ENCODE data around the gene SLCO4C1.

Gene SLCO4C1

GRCh38 chr5:102270036-102270435 lies 26.0 kb downstream of the SLCO4C1 start:
- DNase-seq = no peak

- DNase-seq = no peak
Observed at GRCh38 chr5:102262688-102263087, 33.4 kb downstream of the SLCO4C1 start.

DNA sequence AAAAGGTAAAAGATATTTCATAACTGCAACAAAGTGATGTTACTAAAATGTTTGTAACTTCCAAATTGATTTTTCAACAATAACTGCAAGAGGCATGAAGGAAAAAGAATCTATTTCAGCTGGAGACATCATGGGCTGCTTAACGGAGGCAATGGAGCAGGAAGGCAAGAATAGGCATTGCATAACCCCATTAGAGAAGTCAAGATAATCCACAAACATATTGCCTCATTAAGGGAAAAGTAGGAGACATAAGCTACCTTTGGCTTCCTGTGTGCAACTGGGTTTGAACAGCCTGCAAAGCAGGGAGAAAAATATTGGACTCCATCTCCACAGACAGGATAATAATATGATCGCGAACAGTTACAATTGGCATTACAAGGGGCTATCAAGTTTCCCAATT lies 46.7 kb downstream of the SLCO4C1 start:
- DNase-seq = no peak

DNA sequence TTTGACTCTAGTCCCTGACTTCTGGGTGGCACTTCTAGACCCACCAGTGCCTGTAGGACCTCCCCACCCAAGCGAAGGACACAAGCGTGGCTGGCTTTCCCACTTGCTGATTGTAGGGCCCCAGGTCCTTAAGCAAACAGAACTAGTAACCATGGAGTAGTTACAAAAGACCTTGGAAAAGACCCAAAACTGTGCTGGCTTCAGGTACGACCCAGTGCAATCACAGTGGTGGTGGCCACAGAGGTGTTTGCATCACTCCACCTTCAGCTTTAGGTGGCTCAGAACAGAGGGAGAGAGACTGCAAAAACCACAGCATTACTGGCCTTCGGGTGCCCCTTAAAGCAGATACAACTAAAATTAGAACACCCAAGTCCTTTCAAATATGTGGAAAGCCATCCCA lies 52.9 kb downstream of the SLCO4C1 start:
- DNase-seq = no peak

DNA sequence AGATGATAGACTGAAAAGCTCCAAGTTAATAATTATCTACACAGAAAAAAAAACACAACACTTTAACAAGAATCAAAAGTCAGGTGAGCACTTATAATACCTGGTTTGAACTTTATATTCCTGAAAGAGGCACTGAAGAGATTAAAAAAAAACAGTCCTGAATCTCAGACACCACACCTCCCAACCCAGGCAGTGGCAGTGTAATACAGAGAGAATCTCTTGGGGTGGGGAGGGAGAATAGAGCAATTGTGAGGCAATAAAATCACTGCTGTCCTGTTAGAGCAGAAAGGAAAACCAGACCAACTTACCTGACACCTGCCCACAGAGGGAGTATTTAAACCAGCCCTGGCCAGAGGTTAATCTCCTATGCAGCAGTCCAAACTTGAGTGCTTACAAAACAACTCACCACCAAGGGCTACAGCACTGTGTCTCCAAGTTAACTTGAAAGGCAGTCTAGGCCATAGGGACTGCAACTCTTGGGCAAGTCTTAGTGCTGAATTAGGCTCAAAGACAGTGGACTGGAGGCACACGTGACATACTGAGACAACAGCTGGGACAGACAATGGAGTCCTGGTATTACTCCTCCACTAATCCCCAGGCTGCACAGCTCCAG lies 54.2 kb downstream of the SLCO4C1 start:
- no peak for DNase-seq

DNA sequence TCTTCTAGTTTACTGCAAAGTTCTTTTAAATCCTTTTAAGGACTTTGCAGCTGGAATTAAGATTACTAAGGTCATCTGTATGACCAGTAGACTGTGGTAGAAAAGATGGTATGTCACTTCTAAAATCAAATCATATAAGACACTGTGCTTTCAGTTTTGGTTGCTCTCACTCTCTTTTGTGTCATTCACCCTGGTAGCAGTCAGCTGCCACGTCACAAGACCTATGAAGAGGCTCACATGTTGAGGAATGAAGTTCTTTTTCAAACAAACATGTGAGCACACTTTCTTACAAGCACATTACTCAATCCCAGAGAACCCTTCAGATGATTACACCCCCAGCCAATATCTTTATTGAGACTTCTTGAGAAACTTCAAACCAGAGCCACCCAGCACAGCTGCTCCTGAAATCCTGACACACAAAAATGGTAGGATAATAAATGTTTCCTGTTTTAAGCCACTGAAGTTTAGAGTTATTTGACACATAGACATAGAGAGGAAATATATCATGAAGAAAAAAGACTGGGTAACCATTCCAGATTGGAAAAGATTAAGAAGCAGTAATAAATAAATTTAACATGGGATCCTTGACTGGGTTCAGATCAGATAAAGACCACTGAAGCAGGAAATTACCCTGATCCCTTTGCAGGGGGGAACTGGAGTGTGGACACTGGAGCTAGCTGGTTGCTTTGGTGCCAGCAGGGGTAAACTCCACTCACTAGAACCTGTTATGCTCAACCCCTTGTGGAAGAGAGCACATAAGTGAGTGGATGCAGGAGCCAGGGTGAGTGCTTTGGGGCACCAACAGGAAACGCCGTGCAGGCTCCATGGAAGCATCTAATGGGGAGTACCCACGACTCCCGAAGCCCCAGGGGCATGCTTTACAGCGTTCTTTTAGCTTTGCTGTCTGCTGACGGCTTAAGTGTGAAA lies 64.1 kb downstream of the SLCO4C1 start:
- DNase-seq = no peak

DNA sequence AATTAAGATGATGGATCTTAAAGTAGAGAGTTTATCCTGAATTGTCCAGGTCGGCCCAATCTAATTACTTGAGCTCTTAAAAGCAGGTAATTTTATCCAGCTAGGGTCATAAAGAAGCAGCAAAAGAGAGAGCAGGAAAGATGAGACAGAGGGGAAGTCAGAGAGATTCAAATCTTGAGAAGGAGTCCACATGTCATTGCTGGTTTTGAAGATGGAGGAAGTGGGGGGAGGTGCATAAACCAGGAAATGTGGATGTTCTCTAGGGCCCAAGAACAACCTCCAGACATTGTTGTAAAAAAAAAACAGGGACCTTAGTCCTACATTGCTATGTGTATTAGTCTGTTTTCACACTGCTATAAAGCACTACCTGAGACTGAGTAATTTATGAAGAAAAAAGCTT lies 66.4 kb downstream of the SLCO4C1 start:
- no peak for DNase-seq

DNA sequence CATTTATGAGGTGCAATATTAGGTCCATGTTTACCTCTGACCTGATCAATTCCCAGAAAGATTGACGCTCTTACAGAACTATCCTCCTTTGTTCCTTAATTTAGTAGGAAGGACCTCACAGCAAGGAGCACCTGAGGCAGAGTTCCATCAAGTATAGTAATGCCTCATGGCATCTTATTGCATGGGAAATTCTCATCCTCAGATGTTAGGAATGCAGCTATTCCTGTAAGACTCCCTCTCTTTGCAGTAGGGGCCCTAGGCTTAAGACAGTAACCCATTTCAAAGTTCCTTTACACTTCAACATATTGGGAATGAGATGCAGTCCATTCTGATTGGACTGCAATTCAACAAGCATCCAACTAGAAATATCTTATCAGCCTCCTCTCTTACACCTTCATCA lies 69.8 kb downstream of the SLCO4C1 start:
- no peak for DNase-seq

- peak; percentile 35 to 45 for DNase-seq
Observed at GRCh38 chr5:102223542-102224477, 72.3 kb downstream of the SLCO4C1 start.

- peak; percentile 0 to 30 for DNase-seq
Observed at GRCh38 chr5:102222772-102223171, 73.3 kb downstream of the SLCO4C1 start.

DNA sequence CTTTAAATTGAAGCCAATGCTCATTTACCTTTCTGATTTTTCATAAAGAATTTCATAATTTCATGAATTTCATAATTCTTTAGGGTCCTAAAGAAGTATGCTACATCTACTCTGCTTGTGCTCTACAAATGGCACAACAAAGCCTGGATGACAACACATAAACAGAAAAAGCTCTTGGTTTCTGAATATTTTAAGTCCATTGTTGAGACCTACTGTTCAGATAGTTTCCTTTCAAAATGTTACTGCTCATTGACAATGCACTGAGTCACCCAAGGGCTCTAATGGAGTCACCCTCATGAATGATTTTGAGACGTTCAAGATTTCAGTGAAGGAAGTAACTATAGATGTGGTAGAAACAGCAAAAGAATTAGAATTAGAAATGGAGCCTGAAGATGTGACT lies 74.1 kb downstream of the SLCO4C1 start:
- DNase-seq = no peak

GRCh38 chr5:102218159-102218558 lies 77.9 kb downstream of the SLCO4C1 start:
- DNase-seq = no peak

GRCh38 chr5:102216678-102217077 lies 79.4 kb downstream of the SLCO4C1 start:
- no peak for DNase-seq

GRCh38 chr5:102211165-102211564 lies 84.9 kb downstream of the SLCO4C1 start:
- DNase-seq = no peak

DNA sequence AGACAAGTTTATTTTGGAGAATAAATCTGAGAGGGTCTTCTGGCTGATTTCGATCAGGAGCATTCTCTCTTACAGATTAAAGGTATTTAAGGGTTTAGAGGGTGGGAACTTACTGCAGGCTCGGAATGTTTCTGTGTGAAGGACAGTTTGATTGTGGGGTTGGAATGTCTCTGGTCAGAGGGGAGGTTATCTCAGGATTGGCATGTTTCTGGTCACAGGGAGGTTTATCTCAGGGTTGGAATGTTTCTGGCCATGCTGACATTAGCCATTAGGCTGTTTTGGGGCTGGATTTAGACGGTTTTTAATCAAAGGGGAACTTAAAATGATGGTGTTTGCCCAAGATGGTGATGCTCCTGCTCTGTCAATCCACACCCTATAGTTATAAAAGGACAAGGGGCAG lies 95.2 kb downstream of the SLCO4C1 start:
- no peak for DNase-seq

DNA sequence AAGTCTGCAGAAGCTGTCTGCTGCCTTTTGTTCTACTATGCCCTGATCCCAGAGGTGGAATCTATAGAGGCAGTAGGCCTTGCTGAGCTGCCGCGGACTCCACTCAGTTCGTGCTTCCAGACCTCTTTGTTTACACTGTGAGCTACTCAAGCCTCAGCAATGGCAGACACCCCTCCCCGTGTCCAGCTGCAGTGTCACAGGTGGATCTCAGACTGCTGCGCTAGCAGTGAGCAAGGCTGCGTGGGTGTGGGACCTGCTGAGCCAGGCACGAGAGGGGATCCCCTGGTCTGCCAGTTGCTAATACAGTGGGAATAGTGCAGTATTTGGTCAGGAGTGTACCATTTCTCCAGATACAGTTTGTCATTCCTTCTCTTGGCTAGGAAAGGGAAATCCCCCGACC lies 99.6 kb downstream of the SLCO4C1 start:
- DNase-seq = no peak

All from NCI-H2081 (cell line).